ENCODE results near the gene CTTN. TPM values are rescaled to one million over a fixed set of nuclear protein-coding genes. Genes with fewer than 3 reads are reported as not detected.
A peak's percentile ranks its signal among the peaks of the same experiment; 100 is the strongest.

The CTTN gene
- total and polyA plus RNA-seq, 2 of the 8 experiments (the other 6 are each of a cell fraction or from before 2014, with no cell fraction given): 84.6 to 216 TPM

DNA sequence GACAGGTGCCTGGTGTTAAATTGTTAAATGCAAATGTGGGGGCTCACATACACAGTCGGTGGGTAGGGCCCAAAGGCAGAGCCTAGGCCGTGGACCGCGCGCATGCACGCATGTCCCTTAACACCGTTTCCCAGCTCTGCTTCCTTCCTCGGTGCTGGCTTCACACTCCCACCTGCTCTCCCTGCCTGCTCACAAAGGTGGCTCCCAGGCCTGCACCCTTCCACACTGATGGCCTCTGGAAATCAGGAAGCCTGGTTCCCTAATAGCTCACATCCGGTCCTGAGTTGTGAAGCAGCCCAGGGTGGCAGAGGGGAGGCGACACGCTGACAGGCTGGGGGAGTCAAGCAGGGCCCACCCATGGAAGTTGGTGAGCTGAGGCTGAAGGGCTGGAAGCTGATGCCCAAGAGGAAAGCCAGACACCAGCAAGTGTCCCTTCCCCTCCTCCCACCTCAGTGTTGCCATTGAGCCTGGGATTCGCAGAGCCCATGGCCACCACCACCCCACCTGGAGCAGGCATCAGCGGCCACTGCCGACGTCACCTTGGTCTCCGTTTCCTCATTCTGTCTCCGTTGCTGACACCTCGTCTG, 13.7 kb upstream of the CTTN start:
- FAIRE-seq (no peak), DNase-seq (ENCODE audit: low read depth in 1 of 2, low spot score in 2 of 2) (no peak)
- H3K4me2 ChIP-seq (ENCODE audit: insufficient read depth in 1 of 2, low read depth in 2 of 2, low read length in 2 of 2): no peak overlapping the region
- H3K23me2 ChIP-seq (ENCODE audit: low read depth, low read length): no peaks in the 10 kb centered on the region
- H3K36me3 ChIP-seq (ENCODE audit: control insufficient read depth in 2 of 4, insufficient read depth in 4 of 4, low read length in 3 of 4): peaks cover 0 to 41% (median 2%) of the 10 kb centered on the region in 4 experiments; a peak in 5 of 8 replicates
- peaks cover 5 to 14% of the 10 kb centered on the region in 2 experiments for H4K20me1 ChIP-seq (replicated peaks in 1 of 2; ENCODE audit: control insufficient read depth in 1 of 2, insufficient read depth in 2 of 2, low read length in 2 of 2)
- TF ChIP-seq POLR2A (IDR thresholded peaks at IDR 0.05; ENCODE audit: control extremely low read depth in 1 of 2, low read depth in 2 of 2, low read length in 2 of 2): peak in 1 of 2 experiments; percentile 48; a peak in 1 of 3 replicates
- no peak for TF ChIP-seq JUND (IDR thresholded peaks at IDR 0.05; ENCODE audit: low read length)
- TF ChIP-seq POLR2AphosphoS5 (IDR thresholded peaks at IDR 0.05; ENCODE audit: low read depth, low read length): peak; percentile 12; the same call in 1 of the 2 replicates
- 93% methylated on average over 18 of the region's 18 CpGs; no CpG with 5 or more reads in 1 of the 2 experiments for WGBS, 2 experiments (ENCODE audit: extremely low coverage in 1 of 2, insufficient coverage in 1 of 2, insufficient read length in 1 of 2, insufficient replicate concordance in 2 of 2, low coverage in 1 of 2, low lambda C conversion rate in 2 of 2, missing lambda C conversion rate in 1 of 2)
- H3K4me3 ChIP-seq (ENCODE audit: extremely low read depth in 1 of 4, insufficient read depth in 2 of 4, low read depth in 3 of 4, low read length in 4 of 4): no peak overlapping the region
- no peak overlapping the region for H4K5ac ChIP-seq (ENCODE audit: insufficient read length, low read depth, low read length)
- peaks cover 0 to 4% of the 10 kb centered on the region in 2 experiments; a peak in 1 of 4 replicates for H3K79me2 ChIP-seq (ENCODE audit: control insufficient read depth in 1 of 2, insufficient read depth in 2 of 2, low read length in 2 of 2)
- H3K4ac ChIP-seq (replicated peaks; ENCODE audit: insufficient read length, low read depth, low read length): no peak overlapping the region
- no peak overlapping the region for H3K9ac ChIP-seq (replicated peaks in 1 of 4; ENCODE audit: extremely low read depth in 1 of 4, low read depth in 3 of 4, low read length in 3 of 4)
- CTCF ChIA-PET (ENCODE audit: partially characterized antibody): interaction anchor here (0.9 to 1.4 kb wide), 3 partner anchors 10 to 24 kb away, joined by 3 read pairs; no protein-coding TSS in a partner anchor
- 0 out of 2 replicates have a peak overlapping the region, but pooled peaks have one; percentile 22 for H3K18ac ChIP-seq (ENCODE audit: extremely low read depth, low read length)
- H4K91ac ChIP-seq (replicated peaks; ENCODE audit: insufficient read length, low read length): no peak overlapping the region
- H2BK5ac ChIP-seq (ENCODE audit: low read depth, low read length): peak overlapping the region; percentile 63
- H2AFZ ChIP-seq (ENCODE audit: low read length): no peak overlapping the region
- H3K27ac ChIP-seq (ENCODE audit: low read depth, low read length): no peak overlapping the region
- H3K4me1 ChIP-seq (replicated peaks in 1 of 4; ENCODE audit: control insufficient read depth in 3 of 4, insufficient read depth in 4 of 4, low read length in 3 of 4): peaks cover 4 to 22% (median 8%) of the 10 kb centered on the region in 4 experiments; a peak in 5 of 7 replicates
- H2AK5ac ChIP-seq (ENCODE audit: low read depth, low read length): no peak overlapping the region
- peak overlapping the region; percentile 81; the same call in 1 of the 2 replicates for H4K8ac ChIP-seq (ENCODE audit: extremely low read depth, insufficient read depth, low read length)
- H2BK15ac ChIP-seq (ENCODE audit: low read length): no peak overlapping the region
- H3K27me3 ChIP-seq (replicated peaks in 1 of 4; ENCODE audit: control insufficient read depth in 3 of 4, extremely low read depth in 1 of 4, insufficient read depth in 3 of 4, low read length in 3 of 4): no peaks in the 10 kb centered on the region
- no peak overlapping the region for H2BK120ac ChIP-seq (replicated peaks; ENCODE audit: low read depth, low read length)
- no peak overlapping the region for H3K56ac ChIP-seq (replicated peaks; ENCODE audit: insufficient read length, low read depth, low read length)
- H2BK12ac ChIP-seq (ENCODE audit: low read depth, low read length): no peak overlapping the region
- H2BK20ac ChIP-seq (ENCODE audit: low read length): no peak overlapping the region
- no peak overlapping the region for H3K14ac ChIP-seq (ENCODE audit: insufficient read length)
- no peak overlapping the region for H3K23ac ChIP-seq (ENCODE audit: insufficient read length)
- H3K9me3 ChIP-seq (ENCODE audit: insufficient read depth in 2 of 2, low read depth in 1 of 2, low read length in 1 of 2): no peaks in the 10 kb centered on the region
- POLR2A ChIA-PET (ENCODE audit: partially characterized antibody): interaction anchor here (0.6 to 1.1 kb wide), 3 partner anchors 13 to 36 kb away, joined by 3 to 4 read pairs (median 3); partner anchors contain the start of gene CTTN
- H3K79me1 ChIP-seq (ENCODE audit: low read depth, low read length): no peaks in the 10 kb centered on the region; the same call in none of the 2 replicates

Data from H1 (cell line).